ENCODE measurements around the gene ATAD3C. TPM values are rescaled to one million over a fixed set of nuclear protein-coding genes. Genes with fewer than 3 reads are reported as not detected.
A peak's percentile ranks its signal among the peaks of the same experiment; 100 is the strongest.
"Not testable (repeated sequence)": the region's sequence is repeated elsewhere in the genome, so short reads cannot be mapped to it uniquely, and the experiment has no call there.

ATAD3C gene
- total RNA-seq, 4 donors from 2014 or later = under 0.01 to 1.00 (median 0.28) TPM

- intact Hi-C loops (cut with DNase I) = no loop called here
- Histone ChIP-seq H3K27ac (peak overlapping the region in 3 of 4 donors; percentile 14 to 30 (median 21)), H3K36me3 (peaks cover 0 to 19% (median 3%) of the 10 kb centered on the region in 3 donors), H3K9me3 (no peaks in the 10 kb centered on the region), H3K4me3 (no peak overlapping the region), H3K27me3 (peaks cover 0 to 10% (median 0%) of the 10 kb centered on the region in 4 donors), H3K4me1 (peaks cover 17 to 54% (median 31%) of the 10 kb centered on the region in 3 donors)
- DNase-seq = no peak
- 16% methylated on average over 8 of the region's 29 CpGs; no CpG with 5 or more reads in 1 of the 2 donors for WGBS, 2 donors
- TF ChIP-seq POLR2A (IDR thresholded peaks at IDR 0.05) (no peak), CTCF (IDR thresholded peaks at IDR 0.05) (peak; percentile 71 to 91 (median 86))
Measured at GRCh38 chr1:1441002-1441888, 8.2 kb upstream of the ATAD3C start.

GRCh38 chr1:1442069-1442770 is 7.3 kb upstream of the ATAD3C start:
- Histone ChIP-seq H3K27me3 (no peaks in the 10 kb centered on the region), H3K4me1 (peaks cover 8 to 44% (median 23%) of the 10 kb centered on the region in 3 donors), H3K9me3 (no peaks in the 10 kb centered on the region), H3K27ac (peak overlapping the region in 1 of 4 donors; percentile 14), H3K4me3 (no peak overlapping the region), H3K36me3 (peaks cover 0 to 19% (median 3%) of the 10 kb centered on the region in 3 donors)
- 68 to 74% methylated on average over 14 to 21 of the region's 32 CpGs for WGBS, 2 donors
- no peak for DNase-seq
- intact Hi-C loops (cut with DNase I) = no loop called here
- TF ChIP-seq CTCF (IDR thresholded peaks at IDR 0.05) (no peak), POLR2A (IDR thresholded peaks at IDR 0.05) (no peak)

- WGBS, 2 donors = 94 to 95% methylated on average over 11 to 18 of the region's 19 CpGs
- H3K27ac ChIP-seq; intact Hi-C loops (cut with DNase I); H3K36me3 ChIP-seq; H3K9me3 ChIP-seq; H3K4me1 ChIP-seq; H3K27me3 ChIP-seq; DNase-seq; H3K4me3 ChIP-seq: not testable (repeated sequence)
Measured at GRCh38 chr1:1446631-1447030, 2.9 kb upstream of the ATAD3C start.

GRCh38 chr1:1450616-1451015 is 1.1 kb downstream of the ATAD3C start:
- H3K27ac ChIP-seq; H3K4me1 ChIP-seq; DNase-seq; intact Hi-C loops (cut with DNase I); H3K27me3 ChIP-seq; H3K4me3 ChIP-seq; H3K9me3 ChIP-seq; H3K36me3 ChIP-seq: not testable (repeated sequence)
- 75 to 83% methylated on average over 12 to 15 of the region's 22 CpGs for WGBS, 2 donors

GRCh38 chr1:1451696-1452364 is 2.3 kb downstream of the ATAD3C start:
- intact Hi-C loops (cut with DNase I) = no loop called here
- Histone ChIP-seq H3K4me1 (peaks cover 0 to 7% (median 0%) of the 10 kb centered on the region in 3 donors), H3K27ac (no peak overlapping the region), H3K27me3 (no peaks in the 10 kb centered on the region), H3K9me3 (no peaks in the 10 kb centered on the region), H3K36me3 (no peaks in the 10 kb centered on the region), H3K4me3 (no peak overlapping the region)
- TF ChIP-seq CTCF (IDR thresholded peaks at IDR 0.05) (no peak), POLR2A (IDR thresholded peaks at IDR 0.05) (no peak)
- DNase-seq = no peak
- 75 to 79% methylated on average over 11 to 20 of the region's 26 CpGs for WGBS, 2 donors

- H3K4me1 ChIP-seq; H3K36me3 ChIP-seq; intact Hi-C loops (cut with DNase I); H3K4me3 ChIP-seq; H3K27ac ChIP-seq; DNase-seq; H3K27me3 ChIP-seq; H3K9me3 ChIP-seq: not testable (repeated sequence)
- 50 to 60% methylated on average over 1 of the region's 8 CpGs for WGBS, 2 donors
Measured at GRCh38 chr1:1452365-1452739, 2.9 kb downstream of the ATAD3C start.

All from esophagus squamous epithelium (tissue), 5 donors.